ENCODE measurements around the gene UBA7.
"Not testable (repeated sequence)": the region's sequence is repeated elsewhere in the genome, so short reads cannot be mapped to it uniquely, and the experiment has no call there.

The UBA7 gene

GRCh38 chr3:49786357-49787181 lies 27.2 kb downstream of the UBA7 start, which contains the start of gene IP6K1:
Gene IP6K1, minus strand, starts transcription at chr3:49786542. Its CDS starts 38,502 bp downstream, at chr3:49748040.
- peaks cover 29% of the 10 kb centered on the region for H3K79me2 ChIP-seq
- H3K36me3 ChIP-seq (ENCODE audit: control insufficient read depth, insufficient read depth, low read length), result no peaks in the 10 kb centered on the region
- peak within 1 kb of the TSS; percentile 99 for H2AFZ ChIP-seq
- H3K9me3 ChIP-seq (ENCODE audit: control insufficient read depth, low read length), result no peaks in the 10 kb centered on the region
- H3K9ac ChIP-seq, result peak within 1 kb of the TSS; percentile 70
- peak within 1 kb of the TSS; percentile 98 for H3K4me3 ChIP-seq (ENCODE audit: low read depth, low read length)
- H3K27ac ChIP-seq, result peak within 1 kb of the TSS; percentile 86
- peak within 1 kb of the TSS; percentile 91 for H3K4me2 ChIP-seq (ENCODE audit: low read length)
- H3K4me1 ChIP-seq, result peaks cover 12% of the 10 kb centered on the region
- no peak for TF ChIP-seq CTCF (IDR thresholded peaks at IDR 0.05)
- H3K27me3 ChIP-seq (ENCODE audit: control insufficient read depth, insufficient read depth, low read length), result no peaks in the 10 kb centered on the region

- no peak for TF ChIP-seq CTCF (IDR thresholded peaks at IDR 0.05)
- Histone ChIP-seq H3K4me3 (ENCODE audit: low read depth, low read length) (peak overlapping the region; percentile 98), H3K9ac (peak overlapping the region; percentile 70), H3K9me3 (ENCODE audit: control insufficient read depth, low read length) (no peaks in the 10 kb centered on the region), H3K79me2 (peaks cover 35% of the 10 kb centered on the region), H3K36me3 (ENCODE audit: control insufficient read depth, insufficient read depth, low read length) (no peaks in the 10 kb centered on the region), H3K4me2 (ENCODE audit: low read length) (peak overlapping the region; percentile 90), H3K27me3 (ENCODE audit: control insufficient read depth, insufficient read depth, low read length) (no peaks in the 10 kb centered on the region), H2AFZ (peak overlapping the region; percentile 99), H3K4me1 (peaks cover 12% of the 10 kb centered on the region), H3K27ac (peak overlapping the region; percentile 86)
Observed at GRCh38 chr3:49785565-49786356, 28.0 kb downstream of the UBA7 start.

GRCh38 chr3:49782277-49782676 lies 31.5 kb downstream of the UBA7 start:
- peaks cover 12% of the 10 kb centered on the region for H3K4me1 ChIP-seq
- not testable (repeated sequence) for H3K27ac ChIP-seq; H3K36me3 ChIP-seq (ENCODE audit: control insufficient read depth, insufficient read depth, low read length); H3K27me3 ChIP-seq (ENCODE audit: control insufficient read depth, insufficient read depth, low read length); H3K4me2 ChIP-seq (ENCODE audit: low read length); H3K9ac ChIP-seq; H3K9me3 ChIP-seq (ENCODE audit: control insufficient read depth, low read length); H3K4me3 ChIP-seq (ENCODE audit: low read depth, low read length); H2AFZ ChIP-seq
- peaks cover 60% of the 10 kb centered on the region for H3K79me2 ChIP-seq

- no peak for TF ChIP-seq CTCF (IDR thresholded peaks at IDR 0.05)
- Histone ChIP-seq H3K79me2 (peaks cover 63% of the 10 kb centered on the region), H3K9me3 (ENCODE audit: control insufficient read depth, low read length) (no peaks in the 10 kb centered on the region), H3K4me1 (peaks cover 7% of the 10 kb centered on the region), H3K9ac (no peak overlapping the region), H2AFZ (no peak overlapping the region), H3K27me3 (ENCODE audit: control insufficient read depth, insufficient read depth, low read length) (no peaks in the 10 kb centered on the region), H3K36me3 (ENCODE audit: control insufficient read depth, insufficient read depth, low read length) (no peaks in the 10 kb centered on the region), H3K4me3 (ENCODE audit: low read depth, low read length) (no peak overlapping the region), H3K4me2 (ENCODE audit: low read length) (no peak overlapping the region), H3K27ac (no peak overlapping the region)
Observed at GRCh38 chr3:49781415-49782199, 32.1 kb downstream of the UBA7 start.

- peaks cover 63% of the 10 kb centered on the region for H3K79me2 ChIP-seq
- H3K4me3 ChIP-seq (ENCODE audit: low read depth, low read length); H3K36me3 ChIP-seq (ENCODE audit: control insufficient read depth, insufficient read depth, low read length); H3K4me1 ChIP-seq; H3K4me2 ChIP-seq (ENCODE audit: low read length); H3K27ac ChIP-seq; H3K9ac ChIP-seq; H3K9me3 ChIP-seq (ENCODE audit: control insufficient read depth, low read length); H2AFZ ChIP-seq; H3K27me3 ChIP-seq (ENCODE audit: control insufficient read depth, insufficient read depth, low read length): not testable (repeated sequence)
Observed at GRCh38 chr3:49780975-49781365, 32.8 kb downstream of the UBA7 start.
